HL-60 (cell line): ENCODE data around the gene KPRP.

Source experiments
- CTCF ChIP-seq: IDR thresholded peaks from one replicate; pipeline ENCODE4 v1.5.1; 2011; ENCODE audit warnings: low read length, control low read depth, inconsistent platforms; ENCODE audit not compliant: insufficient read depth
- POLR2AphosphoS5 ChIP-seq: IDR thresholded peaks from 2 replicates; pipeline ENCODE4 v1.6.1; 2012; ENCODE audit warnings: low read depth
- SPI1 ChIP-seq: IDR thresholded peaks from 2 replicates; pipeline ENCODE4 v1.6.1; 2012; ENCODE audit warnings: low read depth, mild to moderate bottlenecking, borderline replicate concordance

- TF ChIP-seq CTCF (no peak), SPI1 (no peak), POLR2AphosphoS5 (no peak)
Measured at GRCh38 chr1:152761609-152762213, 3.9 kb downstream of the KPRP start.
